Neural crest cell (in vitro differentiated cells): Measurements from ENCODE around the gene PTPRG. TPM values are rescaled to one million over a fixed set of nuclear protein-coding genes. Genes with fewer than 3 reads are reported as not detected.

Experiments
- DNase-seq: peaks from one replicate; pipeline ENCODE4 v3.0.0; 2021; ENCODE audit warnings: low read depth, mixed read lengths, low spot score
- H3K27ac Mint-ChIP-seq: one replicate; pipeline ENCODE4 v1.8.0; 2021; ENCODE audit warnings: mild to moderate bottlenecking, mixed read lengths; ENCODE audit not compliant: unreplicated experiment
- H3K27me3 Mint-ChIP-seq: 2 replicates; pipeline ENCODE4 v1.8.0; 2021; ENCODE audit warnings: low read depth, mild to moderate bottlenecking, mixed read lengths
- H3K36me3 Mint-ChIP-seq: 2 replicates; pipeline ENCODE4 v1.8.0; 2021; ENCODE audit warnings: low read depth, mild to moderate bottlenecking, mixed read lengths
- H3K4me1 Mint-ChIP-seq: 2 replicates; pipeline ENCODE4 v1.8.0; 2021; ENCODE audit warnings: mixed read lengths
- H3K4me3 Mint-ChIP-seq: one replicate; pipeline ENCODE4 v1.8.0; 2021; ENCODE audit warnings: mild to moderate bottlenecking, mixed read lengths
- H3K9me3 Mint-ChIP-seq: 2 replicates; pipeline ENCODE4 v1.8.0; 2021; ENCODE audit warnings: mixed read lengths
- CTCF ChIP-seq: fragments of 200-600 bp; sonication (generic); conservative IDR thresholded peaks from 2 replicates; pipeline ENCODE4 v1.5.0; 2021; ENCODE audit warnings: antibody characterized with exemption, mild to moderate bottlenecking
- total RNA-seq: library from RNA; stranded (reverse); gene quantifications from 2 replicates; pipeline ENCODE4 v1.2.1, GENCODE V29; 2021

PTPRG gene
- total RNA-seq, 1 donor from 2014 or later: 41.2 TPM

GRCh38 chr3:61966200-61966599 is 404.8 kb downstream of the PTPRG start:
- no peaks in the 10 kb centered on the region for H3K9me3 Mint-ChIP-seq
- H3K4me3 Mint-ChIP-seq: no peak overlapping the region
- H3K36me3 Mint-ChIP-seq: no peaks in the 10 kb centered on the region
- TF ChIP-seq CTCF: no peak
- no peak overlapping the region for H3K27ac Mint-ChIP-seq
- H3K4me1 Mint-ChIP-seq: peaks cover 6% of the 10 kb centered on the region
- no peak for DNase-seq
- no peaks in the 10 kb centered on the region for H3K27me3 Mint-ChIP-seq

- Mint-ChIP-seq H3K9me3 (no peaks in the 10 kb centered on the region), H3K36me3 (no peaks in the 10 kb centered on the region), H3K4me1 (peaks cover 6% of the 10 kb centered on the region), H3K4me3 (no peak overlapping the region), H3K27ac (no peak overlapping the region), H3K27me3 (no peaks in the 10 kb centered on the region)
- no peak for TF ChIP-seq CTCF
- no peak for DNase-seq
These were observed 405.6 kb downstream of the PTPRG start for GRCh38 chr3:61967019-61967418.

GRCh38 chr3:61967937-61968336 is 406.6 kb downstream of the PTPRG start:
- no peak overlapping the region for H3K27ac Mint-ChIP-seq
- no peak overlapping the region for H3K4me3 Mint-ChIP-seq
- no peaks in the 10 kb centered on the region for H3K27me3 Mint-ChIP-seq
- TF ChIP-seq CTCF: no peak
- H3K36me3 Mint-ChIP-seq: no peaks in the 10 kb centered on the region
- H3K9me3 Mint-ChIP-seq: no peaks in the 10 kb centered on the region
- DNase-seq: no peak
- H3K4me1 Mint-ChIP-seq: peaks cover 6% of the 10 kb centered on the region

GRCh38 chr3:61974662-61975061 is 413.3 kb downstream of the PTPRG start:
- Mint-ChIP-seq H3K4me3 (no peak overlapping the region), H3K36me3 (no peaks in the 10 kb centered on the region), H3K27me3 (no peaks in the 10 kb centered on the region), H3K27ac (no peak overlapping the region), H3K4me1 (peaks cover 2% of the 10 kb centered on the region), H3K9me3 (no peaks in the 10 kb centered on the region)
- DNase-seq: no peak
- TF ChIP-seq CTCF: no peak

GRCh38 chr3:61975199-61975598 is 413.8 kb downstream of the PTPRG start:
- H3K4me3 Mint-ChIP-seq: no peak overlapping the region
- H3K36me3 Mint-ChIP-seq: no peaks in the 10 kb centered on the region
- H3K27ac Mint-ChIP-seq: no peak overlapping the region
- TF ChIP-seq CTCF: no peak
- H3K27me3 Mint-ChIP-seq: no peaks in the 10 kb centered on the region
- H3K9me3 Mint-ChIP-seq: no peaks in the 10 kb centered on the region
- peaks cover 7% of the 10 kb centered on the region for H3K4me1 Mint-ChIP-seq
- DNase-seq: no peak

GRCh38 chr3:61975936-61976335 is 414.6 kb downstream of the PTPRG start:
- Mint-ChIP-seq H3K4me1 (peaks cover 8% of the 10 kb centered on the region), H3K36me3 (no peaks in the 10 kb centered on the region), H3K4me3 (no peak overlapping the region), H3K27ac (no peak overlapping the region), H3K9me3 (no peaks in the 10 kb centered on the region), H3K27me3 (no peaks in the 10 kb centered on the region)
- no peak for DNase-seq
- TF ChIP-seq CTCF: no peak
